MM.1S (cell line): ENCODE data around the gene GULP1.

Experiments used
- EZH2phosphoT487 ChIP-seq: fragments of 300-600 bp; sonication (generic); IDR thresholded peaks from 2 replicates; pipeline ENCODE4 v1.6.1; 2018; ENCODE audit warnings: antibody characterized with exemption, low read length
- TF ChIP-seq, protein P1 (sequence below): fragments of 300-600 bp; sonication (generic); IDR thresholded peaks from 2 replicates; pipeline ENCODE4 v1.5.1; 2016; ENCODE audit warnings: antibody characterized with exemption, low read length, mixed read lengths

GRCh38 chr2:188477564-188478103, 186.0 kb downstream of the GULP1 start:
- TF ChIP-seq, protein P1, sequence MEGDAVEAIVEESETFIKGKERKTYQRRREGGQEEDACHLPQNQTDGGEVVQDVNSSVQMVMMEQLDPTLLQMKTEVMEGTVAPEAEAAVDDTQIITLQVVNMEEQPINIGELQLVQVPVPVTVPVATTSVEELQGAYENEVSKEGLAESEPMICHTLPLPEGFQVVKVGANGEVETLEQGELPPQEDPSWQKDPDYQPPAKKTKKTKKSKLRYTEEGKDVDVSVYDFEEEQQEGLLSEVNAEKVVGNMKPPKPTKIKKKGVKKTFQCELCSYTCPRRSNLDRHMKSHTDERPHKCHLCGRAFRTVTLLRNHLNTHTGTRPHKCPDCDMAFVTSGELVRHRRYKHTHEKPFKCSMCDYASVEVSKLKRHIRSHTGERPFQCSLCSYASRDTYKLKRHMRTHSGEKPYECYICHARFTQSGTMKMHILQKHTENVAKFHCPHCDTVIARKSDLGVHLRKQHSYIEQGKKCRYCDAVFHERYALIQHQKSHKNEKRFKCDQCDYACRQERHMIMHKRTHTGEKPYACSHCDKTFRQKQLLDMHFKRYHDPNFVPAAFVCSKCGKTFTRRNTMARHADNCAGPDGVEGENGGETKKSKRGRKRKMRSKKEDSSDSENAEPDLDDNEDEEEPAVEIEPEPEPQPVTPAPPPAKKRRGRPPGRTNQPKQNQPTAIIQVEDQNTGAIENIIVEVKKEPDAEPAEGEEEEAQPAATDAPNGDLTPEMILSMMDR = no peak
- TF ChIP-seq EZH2phosphoT487 = no peak
